ENCODE measurements around the gene CLHC1. TPM values are rescaled to one million over a fixed set of nuclear protein-coding genes. Genes with fewer than 3 reads are reported as not detected.
A peak's percentile ranks its signal among the peaks of the same experiment; 100 is the strongest.
"Not testable (repeated sequence)": the region's sequence is repeated elsewhere in the genome, so short reads cannot be mapped to it uniquely, and the experiment has no call there.

CLHC1 gene
- total RNA-seq, 1 donor from 2014 or later = 22.3 TPM

- no peak for DNase-seq (ENCODE audit: low read depth)
Measured at GRCh38 chr2:55136138-55136541, 96.0 kb downstream of the CLHC1 start.

GRCh38 chr2:55135491-55135890 lies 96.6 kb downstream of the CLHC1 start:
- no peak for DNase-seq (ENCODE audit: low read depth)

- no peak for DNase-seq (ENCODE audit: low read depth)
Measured at GRCh38 chr2:55134316-55134706, 97.8 kb downstream of the CLHC1 start.

DNA sequence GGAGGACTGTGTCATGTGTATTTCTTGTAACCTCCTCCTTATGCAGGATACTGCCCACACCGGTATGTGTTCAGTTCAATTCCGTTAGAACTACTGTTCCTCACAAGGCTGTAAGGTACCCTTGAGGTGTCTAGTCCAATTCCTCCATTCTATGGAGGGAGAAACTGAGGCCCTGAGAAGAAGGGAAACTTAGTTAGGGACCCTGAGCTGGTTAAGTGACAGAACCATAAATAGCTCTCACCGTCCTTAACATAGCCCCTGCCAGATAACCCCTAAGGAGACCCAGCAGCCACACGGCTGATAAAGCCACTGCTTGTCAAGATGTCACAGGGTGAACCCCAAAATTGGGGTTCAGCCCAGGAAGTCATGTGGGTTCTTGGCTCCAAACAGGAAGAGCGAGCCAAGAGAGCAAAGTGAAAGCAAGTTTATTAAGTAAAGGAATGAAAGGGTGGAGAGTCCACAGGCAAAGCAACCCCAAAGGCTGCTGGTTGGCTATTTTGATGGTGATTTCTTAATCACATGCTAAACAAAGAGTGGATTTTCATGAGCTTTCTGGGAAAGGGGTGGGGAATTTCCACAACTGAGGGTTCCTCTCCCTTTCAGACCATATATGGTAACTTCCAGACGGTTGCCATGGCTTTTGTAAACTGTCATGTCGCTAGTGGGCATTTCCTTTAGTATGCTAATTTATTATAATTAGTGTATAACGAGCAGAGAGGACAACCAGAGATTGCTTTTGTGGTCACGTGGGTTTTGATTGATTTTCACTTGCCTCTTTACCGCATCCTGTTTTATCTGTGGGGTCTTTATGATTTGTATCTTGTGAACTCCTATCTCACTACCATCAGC lies 98.4 kb downstream of the CLHC1 start:
- peak; percentile 87 for DNase-seq (ENCODE audit: low read depth)

DNA sequence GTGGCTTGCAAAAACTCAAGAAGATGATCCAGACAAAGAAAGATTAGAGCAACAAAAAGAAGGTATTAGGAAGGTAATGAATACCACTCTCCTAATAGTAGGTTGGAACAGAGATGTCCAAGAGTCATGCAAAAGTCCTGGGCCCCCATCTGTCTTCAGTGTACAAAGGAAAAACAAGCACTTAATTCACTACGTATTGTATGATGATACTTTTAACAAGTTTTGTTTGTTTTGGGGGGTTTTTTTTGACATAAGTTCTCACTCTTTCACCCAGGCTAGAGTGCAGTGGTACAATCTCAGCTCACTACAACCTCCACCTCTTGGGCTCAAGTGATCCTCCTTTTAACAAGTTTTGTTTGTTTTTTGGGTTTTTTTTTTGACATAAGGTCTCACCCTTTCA lies 101.2 kb downstream of the CLHC1 start:
- no peak for DNase-seq (ENCODE audit: low read depth)

- DNase-seq (ENCODE audit: low read depth) = not testable (repeated sequence)
Measured at GRCh38 chr2:55126643-55127042, 105.5 kb downstream of the CLHC1 start.

Other genes starting within 250 kb of the CLHC1 start
- gene RTN4, start 181.8 kb downstream of the CLHC1 start, total RNA-seq = 168 and 604 TPM in 2 replicates
- 618 and 1,001 TPM in 2 replicates for gene RPS27A, start 395 bp upstream of the CLHC1 start, total RNA-seq
- 45.5 and 47.6 TPM in 2 replicates for gene MTIF2, start 36.9 kb upstream of the CLHC1 start, total RNA-seq
- 26.7 and 51.8 TPM in 2 replicates for gene CCDC88A, start 187.6 kb upstream of the CLHC1 start, total RNA-seq

Data from renal cortical epithelial cell (primary cell).